GM19351 (cell line): Measurements from ENCODE around the gene TTC21A.
A peak's percentile ranks its signal among the peaks of the same experiment; 100 is the strongest.

Experiments used
- ATAC-seq: cut with Tn5 transposase; IDR thresholded peaks from one replicate; pipeline ENCODE4 v1.9.1; 2021; ENCODE audit warnings: mild to moderate bottlenecking, moderate library complexity; ENCODE audit not compliant: unreplicated experiment

TTC21A gene

DNA sequence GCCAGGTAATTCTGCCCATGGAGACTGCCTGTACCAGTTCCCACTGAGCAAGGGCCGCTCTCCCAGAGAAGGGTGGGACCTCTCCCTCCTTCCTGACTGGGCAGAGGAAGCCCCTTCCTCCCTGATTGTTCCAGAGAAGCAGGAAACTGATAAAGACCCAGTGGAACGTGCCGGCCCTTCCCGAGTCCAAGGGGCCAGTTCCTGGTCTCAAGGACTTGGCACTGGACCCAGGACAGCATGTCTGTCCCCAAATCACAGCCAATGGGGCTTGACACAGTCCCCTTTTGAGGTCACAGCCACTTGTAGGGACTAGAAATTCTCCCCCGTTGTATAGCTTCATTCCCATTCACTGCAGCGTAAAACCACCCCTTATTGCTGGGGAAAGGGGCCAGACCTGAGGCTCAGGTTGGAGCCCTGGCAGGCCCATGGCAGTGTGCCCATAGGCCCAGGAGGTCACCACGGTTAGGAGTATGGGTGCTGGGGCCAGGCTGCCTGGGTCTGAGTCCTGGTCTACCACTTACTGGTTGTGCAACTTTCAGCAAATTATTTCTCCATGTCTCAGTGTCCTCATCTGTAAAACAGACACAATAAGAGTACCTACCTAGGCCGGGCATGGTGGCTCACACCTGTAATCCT, 27.8 kb downstream of the TTC21A start:
- ATAC-seq: no peak

DNA sequence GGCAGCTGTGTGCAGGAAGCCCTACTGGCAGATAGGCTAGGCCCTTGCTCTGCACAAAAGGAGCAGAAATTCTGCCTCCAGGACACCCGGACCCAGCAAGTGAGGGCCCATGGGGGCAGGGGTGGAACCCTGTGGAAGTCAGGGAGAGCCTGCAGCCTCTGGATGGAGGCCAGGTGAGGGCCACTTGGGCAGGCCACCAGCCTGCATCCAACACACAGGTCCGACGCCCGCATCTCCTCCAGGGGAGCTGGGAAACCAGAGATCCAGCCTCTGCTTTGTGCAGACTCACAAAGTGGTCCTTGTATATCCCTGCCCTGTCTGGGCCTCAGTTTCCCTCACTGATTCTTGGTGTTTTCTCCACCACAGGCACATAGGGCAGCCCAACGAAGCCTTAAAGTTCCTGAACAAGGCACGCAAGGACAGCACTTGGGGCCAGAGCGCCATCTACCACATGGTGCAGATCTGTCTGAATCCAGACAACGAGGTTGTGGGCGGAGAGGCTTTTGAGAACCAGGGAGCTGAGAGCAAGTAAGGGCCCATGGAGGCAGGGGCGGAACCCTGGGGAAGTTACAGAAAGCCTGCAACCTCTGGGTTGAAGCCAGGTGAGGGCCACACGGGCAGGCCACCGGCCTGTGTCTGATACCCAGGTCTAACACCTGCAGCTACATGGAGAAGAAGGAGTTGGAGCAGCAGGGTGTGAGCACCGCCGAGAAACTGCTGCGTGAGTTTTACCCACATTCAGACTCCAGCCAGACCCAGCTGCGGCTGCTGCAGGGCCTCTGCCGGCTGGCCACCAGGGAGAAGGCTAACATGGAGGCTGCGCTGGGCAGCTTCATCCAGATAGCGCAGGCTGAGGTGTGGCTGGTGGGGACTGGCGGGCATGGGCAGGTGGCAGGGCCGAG, 29.3 kb downstream of the TTC21A start:
- ATAC-seq: no peak

DNA sequence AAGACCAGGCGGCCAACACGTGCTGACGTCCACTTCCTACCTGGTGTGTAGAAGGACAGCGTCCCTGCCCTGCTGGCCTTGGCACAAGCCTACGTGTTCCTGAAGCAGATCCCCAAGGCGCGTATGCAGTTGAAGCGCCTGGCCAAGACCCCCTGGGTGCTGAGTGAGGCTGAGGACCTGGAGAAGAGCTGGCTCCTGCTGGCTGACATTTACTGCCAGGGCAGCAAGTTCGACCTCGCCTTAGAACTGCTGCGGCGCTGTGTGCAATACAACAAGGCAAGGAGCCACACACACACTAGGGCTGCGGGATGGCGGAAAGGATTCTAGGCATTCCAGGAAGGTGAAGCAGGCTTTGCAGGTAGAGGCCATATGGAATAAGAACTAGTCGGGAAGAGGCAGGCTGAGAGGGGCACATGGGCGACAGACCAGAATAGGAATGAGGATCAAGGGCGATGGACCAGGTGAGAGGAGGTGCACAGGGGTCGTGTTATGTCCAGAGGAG, 30.0 kb downstream of the TTC21A start:
- ATAC-seq: no peak

DNA sequence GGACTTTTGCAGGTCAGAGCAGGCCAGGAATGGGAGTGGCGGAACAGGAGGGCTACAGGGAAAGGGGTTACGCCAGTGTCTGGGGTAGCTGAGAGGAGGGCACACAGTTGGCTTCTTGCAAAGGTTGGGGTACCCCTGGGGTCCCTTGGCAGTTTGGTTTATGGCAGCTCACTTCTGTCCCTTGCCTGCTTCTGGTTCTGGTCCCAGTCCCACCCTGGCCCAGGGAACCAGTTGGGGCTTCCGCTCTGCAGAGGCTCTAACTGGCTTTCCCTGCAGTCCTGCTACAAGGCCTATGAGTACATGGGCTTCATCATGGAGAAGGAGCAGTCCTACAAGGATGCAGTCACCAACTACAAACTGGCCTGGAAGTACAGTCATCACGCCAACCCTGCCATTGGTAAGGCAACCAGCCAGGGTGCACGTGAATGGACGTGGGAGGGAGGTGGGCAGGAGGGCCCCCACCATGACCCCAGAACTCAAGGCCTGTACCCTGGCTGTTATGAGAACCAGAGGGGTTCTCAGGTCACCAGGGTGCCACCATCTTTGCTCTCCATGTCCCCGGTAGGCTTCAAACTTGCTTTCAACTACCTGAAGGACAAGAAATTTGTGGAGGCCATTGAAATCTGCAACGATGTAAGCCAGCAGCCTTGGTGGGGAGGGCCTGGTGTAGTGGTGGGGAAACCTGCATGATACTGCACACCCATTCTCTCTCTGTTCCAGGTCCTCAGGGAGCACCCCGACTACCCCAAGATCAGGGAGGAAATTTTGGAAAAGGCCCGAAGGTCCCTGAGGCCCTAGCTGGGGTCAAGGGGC, 30.7 kb downstream of the TTC21A start:
- no peak for ATAC-seq

DNA sequence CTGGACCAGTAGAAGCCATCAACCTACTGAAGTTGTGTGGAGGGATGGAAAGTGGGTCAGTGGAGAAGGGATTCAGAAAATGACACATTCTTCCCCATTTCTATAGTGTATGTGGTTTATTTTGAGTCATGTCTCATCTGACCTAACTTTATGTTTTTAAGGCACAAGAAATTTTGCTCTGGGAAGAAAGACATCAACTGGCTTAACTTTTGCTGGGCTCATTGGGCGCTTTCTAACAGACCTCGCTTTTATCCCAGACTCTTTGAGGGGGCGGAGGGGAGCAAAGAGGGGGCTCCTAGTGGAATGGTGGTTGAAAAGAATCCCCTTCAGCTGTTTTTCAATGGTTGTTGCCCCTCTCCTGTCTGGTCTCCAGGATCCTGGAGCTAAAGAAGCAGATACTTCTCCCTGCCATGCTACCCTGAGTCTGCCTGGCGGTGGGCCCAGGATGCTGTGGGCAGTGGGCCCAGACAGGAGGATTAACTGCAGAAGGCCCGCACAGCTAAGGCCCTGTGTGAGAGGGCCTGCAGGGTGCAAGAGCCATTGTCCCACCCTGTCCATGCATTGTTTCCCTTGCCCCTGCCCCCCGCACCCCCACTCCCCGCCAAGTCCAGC, 31.4 kb downstream of the TTC21A start:
- ATAC-seq: no peak

DNA sequence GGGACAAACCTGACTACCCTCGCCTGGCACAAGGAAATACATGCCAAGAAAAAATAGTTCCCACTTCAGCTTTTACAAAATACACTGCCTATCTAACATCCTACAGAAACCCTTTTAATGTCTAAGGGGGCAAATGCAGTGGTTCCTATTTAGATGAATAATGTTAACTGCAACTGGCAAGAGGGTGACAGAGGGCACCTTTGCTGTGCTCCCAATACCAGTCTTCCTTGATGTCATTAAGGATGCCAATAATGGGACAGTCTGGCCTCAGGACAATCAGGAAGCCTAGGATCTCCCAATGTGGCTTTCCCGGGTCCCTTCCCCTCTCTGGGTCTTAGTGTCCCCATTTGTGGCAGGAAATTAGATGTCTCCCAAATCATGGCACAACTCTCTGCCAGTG, 32.0 kb downstream of the TTC21A start:
- no peak for ATAC-seq

DNA sequence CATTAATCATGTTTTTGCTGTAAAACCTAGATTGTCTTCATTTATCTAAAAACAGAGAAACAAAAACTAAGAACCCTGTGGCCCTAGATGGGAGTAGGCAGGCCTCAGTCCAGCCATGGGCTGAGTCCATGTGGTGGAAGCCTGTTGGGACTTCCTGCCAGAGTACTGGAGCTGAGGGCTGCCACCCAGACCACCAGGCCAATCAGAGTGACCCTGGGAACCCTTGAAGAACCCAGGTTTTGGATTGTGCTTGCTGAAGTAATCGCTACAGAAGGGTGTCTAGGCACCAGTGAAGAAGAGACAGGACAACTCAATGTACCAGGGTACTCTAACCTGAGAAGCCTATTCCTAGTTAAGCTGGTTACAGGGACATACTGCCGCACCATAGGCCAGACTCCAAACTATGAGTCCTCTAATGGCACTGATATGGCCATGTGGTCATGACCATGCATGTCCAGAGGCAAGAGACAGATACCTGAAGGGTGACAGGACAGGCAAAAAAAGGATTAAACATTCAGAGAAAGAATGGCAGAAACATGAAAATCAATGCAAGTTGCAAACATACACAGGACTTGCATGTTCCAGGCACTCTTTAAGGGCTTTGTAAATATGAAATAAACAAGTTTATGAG, 33.0 kb downstream of the TTC21A start:
- ATAC-seq: no peak

DNA sequence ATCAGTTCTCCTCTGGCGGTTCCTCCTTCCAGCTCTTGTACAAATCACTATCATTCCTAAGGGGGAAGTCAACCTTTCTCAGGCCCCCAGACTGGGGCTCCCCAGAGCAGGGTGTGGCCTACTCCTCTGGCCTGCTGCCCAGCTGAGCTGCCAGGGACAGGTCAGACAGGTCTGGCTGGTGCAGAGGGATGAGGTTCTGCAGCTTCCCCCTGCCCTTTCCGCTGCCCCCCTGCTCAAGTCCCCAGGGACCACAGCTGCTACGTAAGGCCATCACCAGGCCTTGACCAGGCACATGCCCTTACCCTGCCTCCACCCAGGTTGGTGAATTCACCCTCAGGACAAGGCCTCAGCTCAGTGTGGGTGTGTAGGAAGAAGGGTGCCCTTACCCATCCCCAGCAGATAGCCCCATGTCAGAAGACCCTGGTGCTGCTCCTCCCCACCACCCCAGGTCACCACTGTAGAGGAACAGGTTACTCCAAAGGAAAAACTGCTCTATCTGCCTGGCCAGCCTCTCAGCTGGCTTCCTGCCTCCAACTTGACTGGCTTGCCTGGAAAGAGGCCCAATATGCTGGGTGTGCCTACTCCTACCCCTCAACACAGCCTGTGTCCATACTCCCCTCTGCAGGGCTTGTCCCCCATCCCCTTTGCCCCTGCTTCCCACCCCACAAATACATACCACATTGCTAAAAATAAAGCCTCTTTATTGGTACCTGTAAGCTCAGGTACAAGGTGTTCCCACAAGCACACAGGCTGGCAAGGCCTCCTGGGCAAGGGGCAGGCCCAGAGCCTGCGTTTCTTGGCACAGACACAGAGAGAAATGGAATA, 33.9 kb downstream of the TTC21A start:
- no peak for ATAC-seq

DNA sequence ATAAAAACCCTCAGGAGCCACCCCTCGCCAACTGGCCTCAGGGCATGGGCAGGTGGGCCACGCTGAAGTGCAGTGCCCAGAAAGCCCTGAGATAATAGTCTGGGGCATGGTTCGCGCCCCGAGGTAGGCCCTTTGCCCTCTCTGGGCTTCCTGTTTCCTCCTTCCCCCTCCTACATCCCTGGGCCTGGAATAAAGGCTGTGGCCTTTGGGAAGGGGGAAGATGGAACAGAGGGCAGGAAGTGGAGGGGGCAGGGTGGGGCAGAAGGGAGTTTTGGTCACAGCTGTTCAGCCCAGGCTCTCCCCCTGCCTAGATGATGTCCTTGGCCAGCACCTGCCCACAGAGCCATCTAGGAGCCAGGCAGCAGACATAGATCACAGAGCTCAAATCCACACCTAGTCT, 34.6 kb downstream of the TTC21A start:
- no peak for ATAC-seq

DNA sequence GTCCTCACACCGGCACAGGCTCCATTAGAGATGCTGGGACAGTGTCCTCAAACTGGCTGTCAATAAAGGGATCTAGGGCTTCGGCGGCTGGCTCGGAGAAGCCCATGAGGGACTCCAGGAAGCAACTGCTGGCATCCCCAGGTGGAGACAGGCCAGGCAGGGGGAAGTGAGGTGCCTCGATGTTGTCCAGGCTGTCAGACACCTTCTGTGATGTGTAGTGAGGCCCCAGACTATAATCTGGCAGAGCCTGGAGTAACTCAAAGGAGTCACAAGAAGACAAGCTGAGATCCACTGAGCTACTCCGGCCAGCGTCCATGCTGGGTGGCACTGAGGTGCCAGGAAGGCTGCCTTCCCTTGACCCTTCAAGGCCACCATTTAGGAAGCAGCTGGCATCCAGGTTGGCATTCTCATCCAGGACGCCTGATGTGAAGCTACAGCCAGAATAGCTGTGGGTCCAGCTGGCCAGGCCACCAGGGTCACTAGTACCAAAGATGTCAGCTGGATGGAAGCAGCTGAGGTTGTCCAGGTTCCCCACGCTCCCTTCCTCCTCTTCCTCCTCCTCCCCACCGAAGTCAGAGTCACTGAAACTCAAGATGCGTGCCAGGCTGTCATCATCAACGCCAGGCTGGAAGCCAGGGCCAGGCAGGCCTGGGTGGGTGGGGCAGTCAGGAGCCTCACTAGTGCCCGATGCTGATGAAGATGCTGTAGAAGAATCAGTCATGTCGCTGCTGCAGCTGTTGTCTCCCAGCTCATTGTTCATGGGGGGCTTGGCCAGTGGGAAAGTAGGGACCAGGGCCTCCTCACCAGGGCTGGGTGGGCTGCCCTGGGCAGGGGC, 35.8 kb downstream of the TTC21A start:
- ATAC-seq: no peak

DNA sequence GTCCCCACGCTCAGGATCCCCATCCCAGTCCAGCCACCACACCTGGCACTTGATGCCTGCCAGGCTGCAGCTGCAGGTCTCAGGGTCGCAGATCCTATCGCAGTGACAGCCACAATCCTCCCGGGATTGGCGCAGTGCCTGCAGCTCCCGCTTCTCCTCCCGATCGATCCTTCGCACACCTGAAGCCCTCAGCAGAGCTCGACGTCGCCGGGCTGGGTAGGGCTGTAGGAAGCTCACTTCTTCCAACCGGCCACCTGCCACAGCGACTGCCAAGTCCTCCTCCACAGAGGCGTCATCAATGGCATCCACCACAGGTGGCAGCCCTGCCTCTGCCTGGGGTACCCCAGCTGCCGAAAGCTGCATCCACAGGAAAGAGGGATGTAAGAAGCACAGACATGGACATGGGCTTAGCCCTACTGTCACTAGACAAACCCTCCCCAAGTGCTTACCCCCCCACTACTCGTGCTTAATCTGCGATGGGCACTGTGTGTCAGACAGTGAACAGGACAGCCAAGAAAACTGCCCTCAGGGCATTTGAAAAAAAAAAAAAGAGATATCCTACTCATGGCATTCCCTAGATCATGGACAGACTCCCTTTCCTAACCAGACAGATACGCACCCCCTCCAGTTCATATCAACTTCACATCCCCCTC, 36.7 kb downstream of the TTC21A start:
- no peak for ATAC-seq

DNA sequence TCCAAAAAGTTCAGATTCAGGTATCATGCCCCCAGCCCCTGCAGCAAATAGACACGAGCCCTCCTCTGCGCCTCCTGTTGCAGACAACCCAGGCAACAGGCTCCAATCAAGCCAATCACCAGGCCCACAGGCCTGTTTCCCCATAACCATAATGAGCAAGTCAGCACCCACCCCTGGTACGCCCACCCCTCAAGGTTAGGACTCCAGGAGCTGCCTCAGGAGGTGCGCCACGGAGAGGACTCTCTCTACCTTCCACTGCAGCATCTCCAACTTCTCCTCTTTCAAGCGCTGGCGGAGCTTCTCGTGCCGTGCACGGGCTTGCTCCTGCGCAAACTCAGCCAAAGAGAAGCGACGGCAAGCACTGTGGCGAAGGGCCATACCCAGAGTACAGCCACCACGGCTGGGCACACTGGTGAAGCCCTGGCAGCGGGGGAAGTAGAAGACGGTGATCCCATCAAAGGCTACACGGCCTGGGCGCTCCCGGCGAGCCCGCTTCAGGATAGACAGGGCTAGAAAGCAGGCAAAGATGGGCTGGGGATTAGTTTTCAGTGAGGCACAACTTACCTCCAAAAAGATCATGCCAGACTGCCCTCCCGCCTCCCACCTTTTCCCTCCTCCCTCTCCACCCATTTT, 37.4 kb downstream of the TTC21A start:
- no peak for ATAC-seq

DNA sequence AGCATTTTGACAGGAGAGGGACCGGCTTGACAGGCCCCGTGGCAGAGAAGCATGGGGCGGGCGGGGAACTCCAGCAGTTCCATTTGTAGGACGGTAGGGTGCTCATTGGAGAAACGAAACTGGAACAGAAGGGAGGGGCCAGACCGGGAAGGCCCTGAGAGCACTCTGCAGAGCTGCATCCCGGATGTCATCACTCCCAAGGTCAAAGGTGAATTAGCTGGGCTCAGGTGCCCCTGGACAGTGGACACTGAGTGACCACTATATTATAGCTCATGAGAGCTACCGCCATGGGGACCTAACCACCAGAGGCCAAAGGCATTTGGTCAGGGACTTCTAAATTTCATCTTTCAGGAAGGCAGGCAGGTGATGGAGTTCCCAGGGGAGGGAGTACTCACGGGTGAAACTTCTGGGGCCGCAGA, 38.6 kb downstream of the TTC21A start:
- no peak for ATAC-seq

DNA sequence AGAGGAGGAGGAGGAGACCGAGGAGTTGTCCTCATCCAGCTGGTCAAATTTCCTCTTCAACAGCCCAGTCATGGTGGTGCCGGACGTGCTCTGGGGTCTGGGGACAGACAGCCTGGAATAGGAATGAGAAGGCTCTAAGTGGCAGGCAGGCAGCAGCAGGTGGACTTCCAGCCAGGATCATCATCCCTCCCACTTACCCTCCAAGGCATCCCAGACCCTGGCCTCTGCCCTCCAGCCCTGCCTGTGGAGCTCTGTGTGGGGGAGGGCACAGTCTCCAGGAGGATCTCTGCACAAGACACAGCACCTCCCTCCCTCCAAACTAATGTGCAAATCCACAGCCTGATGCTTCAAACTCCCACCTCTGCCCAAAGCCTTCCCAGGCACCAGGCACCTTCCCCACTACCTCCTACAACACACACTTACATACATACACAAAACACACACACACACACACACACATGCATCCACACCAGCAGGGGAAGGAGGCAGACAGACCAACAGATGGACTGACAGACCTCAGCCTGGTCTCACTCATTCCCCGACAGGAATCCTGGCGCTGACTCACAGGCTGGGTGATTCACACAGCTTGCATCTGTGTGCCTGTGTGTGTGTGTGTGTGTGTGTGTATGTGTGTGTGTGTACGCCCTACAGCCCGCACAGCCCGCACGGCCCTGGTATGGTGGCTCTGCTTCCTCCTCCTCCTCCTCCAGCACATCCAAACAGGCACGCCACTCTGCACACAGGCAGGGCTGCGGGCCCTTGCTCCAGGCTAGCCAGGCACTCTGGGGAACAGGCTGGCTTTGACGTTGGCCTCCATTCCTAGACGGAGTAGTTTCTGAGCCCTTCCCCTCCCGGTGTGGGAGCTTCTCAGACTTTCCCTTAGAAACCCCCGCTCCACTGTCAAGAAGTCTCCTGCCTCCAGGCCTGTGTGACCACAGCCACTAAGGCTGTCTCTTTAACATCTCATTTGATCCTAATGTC, 39.4 kb downstream of the TTC21A start:
- ATAC-seq: no peak

DNA sequence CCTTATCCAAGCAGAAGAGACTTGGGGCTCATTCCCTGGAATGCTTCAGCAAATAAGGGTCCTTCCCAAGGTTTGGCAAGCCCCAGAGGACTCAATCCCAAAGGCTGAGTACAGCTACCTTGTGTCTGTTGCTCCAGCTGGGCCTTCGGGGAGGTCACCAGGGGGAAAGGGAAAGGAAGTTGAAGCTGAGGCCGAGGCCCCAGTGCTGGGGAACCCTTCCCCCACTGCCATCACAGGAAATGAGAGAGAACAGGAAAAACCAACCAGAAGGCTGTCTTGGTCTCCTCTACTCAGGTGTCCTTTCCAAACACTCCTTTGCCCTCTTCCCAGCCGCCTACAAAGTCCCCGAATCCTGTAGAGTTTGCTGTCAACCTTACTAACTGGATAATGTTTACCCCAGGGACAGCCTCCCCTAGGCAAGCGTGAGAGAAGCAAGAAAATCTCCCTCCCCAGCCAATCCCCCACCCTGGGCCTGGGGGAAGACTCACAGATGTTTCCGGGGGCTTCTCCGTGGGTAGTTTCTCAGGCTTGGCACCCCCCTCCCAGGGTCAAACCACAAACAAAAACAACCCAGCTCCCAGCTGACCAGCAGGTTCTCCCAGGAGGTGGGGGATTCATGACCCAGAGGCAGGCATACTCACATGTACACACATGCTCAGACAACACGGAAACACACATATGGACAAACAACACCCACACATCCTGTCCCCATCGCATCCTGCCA, 40.4 kb downstream of the TTC21A start:
- peak; percentile 28 for ATAC-seq
